ENCODE data around the gene CDC7.

The CDC7 gene

GRCh38 chr1:91490501-91490900 lies 10.2 kb upstream of the CDC7 start:
- no peak for DNase-seq (ENCODE audit: low read depth, low spot score)
- TF ChIP-seq, protein P1, sequence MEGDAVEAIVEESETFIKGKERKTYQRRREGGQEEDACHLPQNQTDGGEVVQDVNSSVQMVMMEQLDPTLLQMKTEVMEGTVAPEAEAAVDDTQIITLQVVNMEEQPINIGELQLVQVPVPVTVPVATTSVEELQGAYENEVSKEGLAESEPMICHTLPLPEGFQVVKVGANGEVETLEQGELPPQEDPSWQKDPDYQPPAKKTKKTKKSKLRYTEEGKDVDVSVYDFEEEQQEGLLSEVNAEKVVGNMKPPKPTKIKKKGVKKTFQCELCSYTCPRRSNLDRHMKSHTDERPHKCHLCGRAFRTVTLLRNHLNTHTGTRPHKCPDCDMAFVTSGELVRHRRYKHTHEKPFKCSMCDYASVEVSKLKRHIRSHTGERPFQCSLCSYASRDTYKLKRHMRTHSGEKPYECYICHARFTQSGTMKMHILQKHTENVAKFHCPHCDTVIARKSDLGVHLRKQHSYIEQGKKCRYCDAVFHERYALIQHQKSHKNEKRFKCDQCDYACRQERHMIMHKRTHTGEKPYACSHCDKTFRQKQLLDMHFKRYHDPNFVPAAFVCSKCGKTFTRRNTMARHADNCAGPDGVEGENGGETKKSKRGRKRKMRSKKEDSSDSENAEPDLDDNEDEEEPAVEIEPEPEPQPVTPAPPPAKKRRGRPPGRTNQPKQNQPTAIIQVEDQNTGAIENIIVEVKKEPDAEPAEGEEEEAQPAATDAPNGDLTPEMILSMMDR (IDR thresholded peaks at IDR 0.05; ENCODE audit: low read depth, low read length): no peak
- in situ Hi-C loops (cut with HindIII; ENCODE audit: low sequenced_read_pairs): no loop called here
- no peak overlapping the region for H3K4me3 ChIP-seq (ENCODE audit: low read depth, low read length)

- TF ChIP-seq, protein P1 (IDR thresholded peaks at IDR 0.05; ENCODE audit: low read depth, low read length): no peak
- no peak for DNase-seq (ENCODE audit: low read depth, low spot score)
- H3K4me3 ChIP-seq (ENCODE audit: low read depth, low read length): no peak overlapping the region
- in situ Hi-C loops (cut with HindIII; ENCODE audit: low sequenced_read_pairs): no loop called here
Observed at GRCh38 chr1:91498035-91498434, 2.6 kb upstream of the CDC7 start.

DNA sequence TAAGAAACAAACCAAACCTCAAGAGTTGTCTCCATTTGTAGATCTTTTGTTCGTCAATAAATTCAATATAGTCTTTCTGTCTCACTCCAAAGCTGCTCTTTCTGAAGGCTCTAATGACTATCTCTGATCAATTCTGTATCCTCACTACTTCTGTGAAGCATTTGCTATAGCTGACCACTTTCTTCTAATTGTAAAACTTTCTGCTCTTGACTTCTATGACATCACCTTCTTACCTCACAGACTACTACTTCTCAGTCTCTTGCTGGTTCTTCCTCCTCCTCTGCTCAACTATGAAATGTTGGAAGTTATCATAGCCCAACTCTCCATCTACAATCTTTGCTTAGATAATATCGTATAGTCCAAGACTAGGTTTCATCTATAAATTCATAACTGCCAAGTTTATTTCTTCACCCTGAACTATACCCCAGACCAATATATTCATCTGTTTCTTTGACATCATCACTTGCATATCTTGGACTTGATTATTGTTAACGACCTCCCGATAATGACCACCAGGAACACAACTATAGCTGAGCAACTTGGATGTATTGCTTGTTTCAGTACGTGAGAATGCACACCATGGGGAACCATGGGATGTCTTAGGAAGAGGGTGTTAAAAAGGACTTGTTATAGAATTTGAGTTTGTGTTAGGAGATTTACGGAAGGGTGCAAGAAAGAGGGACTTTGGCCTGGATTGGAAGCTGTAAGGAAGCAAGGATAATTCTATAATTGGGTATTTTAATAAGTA lies 2.0 kb upstream of the CDC7 start:
- TF ChIP-seq, protein P1 (IDR thresholded peaks at IDR 0.05; ENCODE audit: low read depth, low read length): no peak
- no peak for DNase-seq (ENCODE audit: low read depth, low spot score)
- in situ Hi-C loops (cut with HindIII; ENCODE audit: low sequenced_read_pairs): no loop called here
- no peak overlapping the region for H3K4me3 ChIP-seq (ENCODE audit: low read depth, low read length)

- no peak for DNase-seq (ENCODE audit: low read depth, low spot score)
- no peak overlapping the region for H3K4me3 ChIP-seq (ENCODE audit: low read depth, low read length)
- TF ChIP-seq, protein P1 (IDR thresholded peaks at IDR 0.05; ENCODE audit: low read depth, low read length): no peak
- in situ Hi-C loops (cut with HindIII; ENCODE audit: low sequenced_read_pairs): no loop called here
Observed at GRCh38 chr1:91499346-91499745, 1.3 kb upstream of the CDC7 start.

DNA sequence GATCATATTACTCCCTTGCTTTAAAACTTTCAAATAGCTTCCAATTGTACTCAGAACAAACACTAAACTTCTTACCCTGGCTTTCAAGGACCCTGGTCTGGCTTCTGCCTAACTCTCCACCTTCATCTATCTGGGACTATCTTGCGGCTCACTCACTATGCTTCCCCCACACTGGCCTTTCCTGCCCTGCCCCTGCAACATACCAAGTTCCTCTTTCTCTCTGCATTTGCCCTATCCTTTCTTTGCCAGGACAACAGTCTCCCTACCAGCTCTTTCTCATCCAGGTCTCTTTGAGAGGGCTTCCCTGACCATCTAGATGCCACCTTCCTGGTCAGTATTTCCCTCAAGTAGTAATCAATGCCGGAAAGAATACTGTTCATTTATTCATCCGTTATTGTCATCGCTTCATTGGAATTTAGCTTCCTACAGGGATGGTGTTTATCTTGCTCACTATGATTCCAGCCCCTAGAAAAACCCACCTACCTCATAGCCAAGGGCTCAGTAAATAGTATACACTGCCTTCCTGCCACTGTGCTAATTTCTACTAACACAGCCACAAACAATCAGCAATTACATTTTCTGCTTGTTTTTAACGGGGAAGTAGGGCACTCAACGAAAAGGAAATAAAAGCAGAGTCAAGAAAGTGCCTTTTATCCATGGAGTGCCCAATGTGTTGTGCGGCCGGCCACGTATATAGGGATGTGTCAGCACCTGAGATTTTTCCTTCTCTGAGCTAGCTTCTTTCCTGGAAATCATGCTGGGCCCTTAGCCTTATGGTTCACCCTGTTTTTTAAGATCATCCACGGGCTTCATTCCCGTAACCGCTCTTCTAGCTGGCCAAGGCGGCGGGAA lies 521 bp upstream of the CDC7 start:
- in situ Hi-C loops (cut with HindIII; ENCODE audit: low sequenced_read_pairs): no loop called here
- TF ChIP-seq, protein P1 (IDR thresholded peaks at IDR 0.05; ENCODE audit: low read depth, low read length): no peak
- DNase-seq (ENCODE audit: low read depth, low spot score): no peak
- H3K4me3 ChIP-seq (ENCODE audit: low read depth, low read length): peak overlapping the region; percentile 76

- TF ChIP-seq, protein P1 (IDR thresholded peaks at IDR 0.05; ENCODE audit: low read depth, low read length): no peak
- H3K4me3 ChIP-seq (ENCODE audit: low read depth, low read length): peak overlapping the region; percentile 76
- peak; percentile 64 for DNase-seq (ENCODE audit: low read depth, low spot score)
- in situ Hi-C loops (cut with HindIII; ENCODE audit: low sequenced_read_pairs): no loop called here
Observed at GRCh38 chr1:91501523-91501851, 836 bp downstream of the CDC7 start.

Measured in astrocyte of the spinal cord (primary cell).